ENCODE results near the gene PHACTR3.

PHACTR3 gene

GRCh38 chr20:59776059-59776603 lies 171.8 kb downstream of the PHACTR3 start:
- DNase-seq (ENCODE audit: low read depth, low spot score): no peak

GRCh38 chr20:59776626-59777330 lies 172.4 kb downstream of the PHACTR3 start:
- no peak for DNase-seq (ENCODE audit: low read depth, low spot score)

GRCh38 chr20:59777331-59777725 lies 173.0 kb downstream of the PHACTR3 start:
- DNase-seq (ENCODE audit: low read depth, low spot score): no peak

- DNase-seq (ENCODE audit: low read depth, low spot score): no peak
These were observed 173.7 kb downstream of the PHACTR3 start for GRCh38 chr20:59777814-59778575.

- DNase-seq (ENCODE audit: low read depth, low spot score): no peak
These were observed 174.4 kb downstream of the PHACTR3 start for GRCh38 chr20:59778615-59779200.

- DNase-seq (ENCODE audit: low read depth, low spot score): no peak
These were observed 175.5 kb downstream of the PHACTR3 start for GRCh38 chr20:59779656-59780380.

GRCh38 chr20:59780494-59781185 lies 176.3 kb downstream of the PHACTR3 start:
- DNase-seq (ENCODE audit: low read depth, low spot score): no peak

- DNase-seq (ENCODE audit: low read depth, low spot score): no peak
These were observed 176.9 kb downstream of the PHACTR3 start for GRCh38 chr20:59781226-59781625.

GRCh38 chr20:59782986-59783640 lies 178.8 kb downstream of the PHACTR3 start:
- peak; percentile 11 for DNase-seq (ENCODE audit: low read depth, low spot score)

GRCh38 chr20:59783641-59784010 lies 179.3 kb downstream of the PHACTR3 start:
- no peak for DNase-seq (ENCODE audit: low read depth, low spot score)

- no peak for DNase-seq (ENCODE audit: low read depth, low spot score)
These were observed 180.0 kb downstream of the PHACTR3 start for GRCh38 chr20:59784365-59784764.

- DNase-seq (ENCODE audit: low read depth, low spot score): no peak
These were observed 180.7 kb downstream of the PHACTR3 start for GRCh38 chr20:59784791-59785668.

- no peak for DNase-seq (ENCODE audit: low read depth, low spot score)
These were observed 181.3 kb downstream of the PHACTR3 start for GRCh38 chr20:59785669-59785959.

GRCh38 chr20:59785986-59786795 lies 181.9 kb downstream of the PHACTR3 start:
- DNase-seq (ENCODE audit: low read depth, low spot score): no peak

GRCh38 chr20:59786801-59787537 lies 182.6 kb downstream of the PHACTR3 start:
- DNase-seq (ENCODE audit: low read depth, low spot score): no peak

- no peak for DNase-seq (ENCODE audit: low read depth, low spot score)
These were observed 183.2 kb downstream of the PHACTR3 start for GRCh38 chr20:59787538-59787890.

- no peak for DNase-seq (ENCODE audit: low read depth, low spot score)
These were observed 183.9 kb downstream of the PHACTR3 start for GRCh38 chr20:59788196-59788735.

GRCh38 chr20:59788811-59789397 lies 184.6 kb downstream of the PHACTR3 start:
- DNase-seq (ENCODE audit: low read depth, low spot score): no peak
